ENCODE results near the gene MSX2.
"Not testable (repeated sequence)": the region's sequence is repeated elsewhere in the genome, so short reads cannot be mapped to it uniquely, and the experiment has no call there.

MSX2 gene

DNA sequence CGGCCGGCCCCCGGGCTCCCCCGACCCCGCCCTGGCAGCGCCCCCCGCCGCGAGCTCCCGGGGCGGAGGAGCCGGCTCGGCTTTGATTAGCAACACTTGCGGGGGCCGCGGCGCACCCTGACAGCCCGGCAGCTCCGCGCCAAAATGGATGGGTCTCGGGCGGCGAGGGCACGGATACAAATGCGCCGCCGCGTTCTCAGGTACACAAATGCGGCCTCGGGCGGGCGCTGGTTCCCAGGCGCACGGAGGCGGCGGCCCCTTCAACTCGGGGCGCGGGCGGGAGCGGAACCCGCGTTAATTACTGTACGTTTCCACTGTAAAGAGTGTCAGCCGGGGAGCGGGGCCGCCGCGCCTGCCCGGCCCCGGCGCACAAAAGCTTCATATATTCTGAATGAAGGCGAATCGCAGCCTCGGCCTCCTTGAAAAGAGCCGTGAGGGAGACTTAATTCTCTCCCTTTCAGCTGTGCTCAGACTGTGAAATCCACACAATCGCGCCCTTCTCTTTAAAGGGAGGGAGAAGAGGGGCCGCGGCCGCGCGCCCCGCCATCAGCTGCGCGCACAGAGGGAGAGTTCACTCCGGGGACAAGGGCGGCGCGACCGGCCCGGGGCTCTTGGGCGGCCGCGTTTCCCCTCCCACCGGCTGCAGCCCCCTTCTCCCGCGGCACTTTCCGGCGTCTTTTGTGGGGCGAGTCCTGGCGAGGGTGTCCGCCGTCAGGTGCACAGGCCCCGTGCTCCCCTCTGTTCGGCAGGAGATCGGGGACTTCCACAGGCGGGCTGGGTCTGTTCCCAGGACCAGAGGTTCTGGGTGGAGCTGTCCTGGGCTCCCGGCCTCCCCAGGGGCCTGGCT lies 27.0 kb downstream of the MSX2 start:
- DNase-seq (ENCODE audit: low spot score) (no peak), ATAC-seq (ENCODE audit: low read depth) (peak; percentile 59)
- Histone ChIP-seq H3K36me3 (ENCODE audit: low read depth) (no peaks in the 10 kb centered on the region), H3K4me3 (ENCODE audit: severe bottlenecking) (peak overlapping the region; percentile 38), H3K9me3 (ENCODE audit: severe bottlenecking) (no peaks in the 10 kb centered on the region), H3K27ac (ENCODE audit: poor library complexity, severe bottlenecking) (no peak overlapping the region), H3K4me1 (ENCODE audit: insufficient read depth, poor library complexity, severe bottlenecking) (no peaks in the 10 kb centered on the region), H3K27me3 (ENCODE audit: insufficient read depth, poor library complexity, severe bottlenecking) (peaks cover 23% of the 10 kb centered on the region)
- no peak for TF ChIP-seq CTCF (IDR thresholded peaks at IDR 0.05; ENCODE audit: poor library complexity, severe bottlenecking)

- TF ChIP-seq CTCF (IDR thresholded peaks at IDR 0.05; ENCODE audit: poor library complexity, severe bottlenecking): no peak
- Histone ChIP-seq H3K36me3 (ENCODE audit: low read depth) (no peaks in the 10 kb centered on the region), H3K4me3 (ENCODE audit: severe bottlenecking) (no peak overlapping the region), H3K27me3 (ENCODE audit: insufficient read depth, poor library complexity, severe bottlenecking) (peaks cover 23% of the 10 kb centered on the region), H3K9me3 (ENCODE audit: severe bottlenecking) (no peaks in the 10 kb centered on the region), H3K27ac (ENCODE audit: poor library complexity, severe bottlenecking) (no peak overlapping the region), H3K4me1 (ENCODE audit: insufficient read depth, poor library complexity, severe bottlenecking) (no peaks in the 10 kb centered on the region)
- DNase-seq (ENCODE audit: low spot score): no peak
- no peak for ATAC-seq (ENCODE audit: low read depth)
Observed at GRCh38 chr5:174752121-174752520, 27.7 kb downstream of the MSX2 start.

GRCh38 chr5:174755106-174755505 lies 30.7 kb downstream of the MSX2 start:
- peak; percentile 58 for TF ChIP-seq CTCF (IDR thresholded peaks at IDR 0.05; ENCODE audit: poor library complexity, severe bottlenecking)
- Histone ChIP-seq H3K27me3 (ENCODE audit: insufficient read depth, poor library complexity, severe bottlenecking) (peaks cover 23% of the 10 kb centered on the region), H3K4me1 (ENCODE audit: insufficient read depth, poor library complexity, severe bottlenecking) (no peaks in the 10 kb centered on the region), H3K36me3 (ENCODE audit: low read depth) (no peaks in the 10 kb centered on the region), H3K4me3 (ENCODE audit: severe bottlenecking) (no peak overlapping the region), H3K9me3 (ENCODE audit: severe bottlenecking) (no peaks in the 10 kb centered on the region), H3K27ac (ENCODE audit: poor library complexity, severe bottlenecking) (no peak overlapping the region)
- no peak for DNase-seq (ENCODE audit: low spot score)
- peak; percentile 30; the same call in 1 of the 3 replicates for ATAC-seq (ENCODE audit: low read depth)

- ATAC-seq (ENCODE audit: low read depth) (no peak), DNase-seq (ENCODE audit: low spot score) (no peak)
- Histone ChIP-seq H3K4me1 (ENCODE audit: insufficient read depth, poor library complexity, severe bottlenecking) (no peaks in the 10 kb centered on the region), H3K36me3 (ENCODE audit: low read depth) (no peaks in the 10 kb centered on the region), H3K9me3 (ENCODE audit: severe bottlenecking) (no peaks in the 10 kb centered on the region), H3K27me3 (ENCODE audit: insufficient read depth, poor library complexity, severe bottlenecking) (peaks cover 5% of the 10 kb centered on the region), H3K4me3 (ENCODE audit: severe bottlenecking) (no peak overlapping the region), H3K27ac (ENCODE audit: poor library complexity, severe bottlenecking) (no peak overlapping the region)
- no peak for TF ChIP-seq CTCF (IDR thresholded peaks at IDR 0.05; ENCODE audit: poor library complexity, severe bottlenecking)
Observed at GRCh38 chr5:174759091-174759490, 34.7 kb downstream of the MSX2 start.

DNA sequence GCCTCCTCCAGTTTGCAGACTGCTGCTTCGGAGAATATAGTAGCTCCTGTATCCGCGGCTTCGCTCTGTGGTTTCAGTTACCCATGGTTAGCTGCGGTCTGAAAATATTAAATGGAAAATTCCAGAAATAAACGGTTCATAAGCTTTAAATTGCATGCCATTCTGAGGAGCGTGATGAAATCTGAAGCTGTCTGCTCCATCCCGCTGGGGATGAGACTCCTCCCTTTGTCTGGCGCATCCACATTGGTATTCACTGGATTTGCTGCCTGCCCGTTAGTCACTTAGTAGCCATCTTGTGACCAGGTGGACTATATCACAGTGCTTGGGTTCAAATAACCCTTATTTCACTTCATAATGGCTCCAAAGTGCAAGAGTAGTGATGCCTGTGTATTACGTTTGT lies 36.3 kb downstream of the MSX2 start:
- Histone ChIP-seq H3K36me3 (ENCODE audit: low read depth) (no peaks in the 10 kb centered on the region), H3K9me3 (ENCODE audit: severe bottlenecking) (no peaks in the 10 kb centered on the region), H3K27ac (ENCODE audit: poor library complexity, severe bottlenecking) (no peak overlapping the region), H3K27me3 (ENCODE audit: insufficient read depth, poor library complexity, severe bottlenecking) (peaks cover 5% of the 10 kb centered on the region), H3K4me1 (ENCODE audit: insufficient read depth, poor library complexity, severe bottlenecking) (no peaks in the 10 kb centered on the region), H3K4me3 (ENCODE audit: severe bottlenecking) (no peak overlapping the region)
- no peak for DNase-seq (ENCODE audit: low spot score)
- no peak for TF ChIP-seq CTCF (IDR thresholded peaks at IDR 0.05; ENCODE audit: poor library complexity, severe bottlenecking)
- ATAC-seq (ENCODE audit: low read depth): no peak

DNA sequence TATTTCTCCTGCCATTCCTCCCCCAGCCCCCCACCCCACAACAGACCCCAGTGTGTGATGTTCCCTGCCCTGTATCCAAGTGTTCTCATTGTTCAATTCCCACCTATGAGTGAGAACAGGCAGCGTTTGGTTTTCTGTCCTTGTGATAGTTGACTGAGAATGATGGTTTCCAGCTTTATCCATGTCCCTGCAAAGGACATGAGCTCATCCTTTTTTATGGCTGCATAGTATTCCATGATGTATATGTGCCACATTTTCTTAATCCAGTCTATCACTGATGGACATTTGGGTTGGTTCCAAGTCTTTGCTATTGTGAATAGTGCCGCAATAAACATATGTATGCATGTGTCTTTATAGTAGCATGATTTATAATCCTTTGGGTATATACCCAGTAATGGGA lies 37.0 kb downstream of the MSX2 start:
- not testable (repeated sequence) for ATAC-seq (ENCODE audit: low read depth); H3K9me3 ChIP-seq (ENCODE audit: severe bottlenecking); H3K27ac ChIP-seq (ENCODE audit: poor library complexity, severe bottlenecking); H3K27me3 ChIP-seq (ENCODE audit: insufficient read depth, poor library complexity, severe bottlenecking); H3K36me3 ChIP-seq (ENCODE audit: low read depth); DNase-seq (ENCODE audit: low spot score); H3K4me1 ChIP-seq (ENCODE audit: insufficient read depth, poor library complexity, severe bottlenecking); H3K4me3 ChIP-seq (ENCODE audit: severe bottlenecking)

All from RWPE2 (cell line).